AG20443 (cell line): ENCODE results near the gene SLC16A8.
"Not testable (repeated sequence)": the region's sequence is repeated elsewhere in the genome, so short reads cannot be mapped to it uniquely, and the experiment has no call there.

Experiments used
- DNase-seq: peaks from one replicate; pipeline ENCODE4 v3.0.0; 2012; ENCODE audit warnings: low spot score, mixed read lengths

SLC16A8 gene

DNA sequence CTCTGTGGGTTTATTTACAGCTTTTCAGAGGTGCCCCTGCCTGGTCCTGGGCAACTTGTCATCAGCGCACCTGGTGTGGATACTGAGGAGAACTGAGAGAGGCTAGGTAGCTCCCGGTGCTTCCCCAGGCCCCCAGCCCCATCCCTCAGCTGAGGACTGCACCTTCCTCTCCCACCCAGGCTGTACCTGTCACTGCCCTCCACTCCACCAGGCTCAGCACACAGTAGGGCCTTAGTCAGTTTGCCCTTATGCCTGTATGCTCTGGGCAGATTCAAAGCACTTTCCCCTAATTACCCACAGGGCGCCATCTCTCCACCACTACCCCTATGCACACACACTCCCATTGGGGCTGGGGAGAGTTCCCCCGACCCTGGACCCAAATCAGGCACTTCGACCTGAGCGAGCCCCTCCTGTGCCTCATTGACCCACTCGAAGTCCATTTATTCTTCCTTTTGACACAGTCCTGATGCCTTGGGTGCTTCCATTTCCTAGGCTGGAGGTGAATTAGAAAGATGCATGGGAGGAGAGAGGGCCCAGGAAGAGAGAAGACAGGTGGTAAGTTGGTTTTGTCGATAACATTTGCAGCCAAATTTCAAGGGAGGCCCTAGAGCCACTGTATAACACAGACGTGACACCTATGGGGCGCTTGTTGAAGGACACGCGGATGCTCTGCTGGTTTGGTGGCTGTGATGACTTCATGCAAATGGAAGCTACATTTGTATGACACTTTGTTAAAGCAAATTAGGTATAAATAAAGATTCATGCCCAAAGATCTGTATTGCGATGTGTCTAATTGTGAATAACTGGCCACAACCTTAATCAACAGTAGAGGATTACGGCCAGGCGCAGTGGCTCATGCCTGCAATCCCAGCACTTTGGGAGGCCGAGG is 40.6 kb downstream of the SLC16A8 start:
- DNase-seq = no peak

- DNase-seq = no peak
Measured at GRCh38 chr22:38042488-38042790, 41.5 kb downstream of the SLC16A8 start.

- DNase-seq = no peak
Measured at GRCh38 chr22:38041760-38042487, 42.1 kb downstream of the SLC16A8 start.

GRCh38 chr22:38040953-38041759 is 42.8 kb downstream of the SLC16A8 start:
- DNase-seq = no peak

DNA sequence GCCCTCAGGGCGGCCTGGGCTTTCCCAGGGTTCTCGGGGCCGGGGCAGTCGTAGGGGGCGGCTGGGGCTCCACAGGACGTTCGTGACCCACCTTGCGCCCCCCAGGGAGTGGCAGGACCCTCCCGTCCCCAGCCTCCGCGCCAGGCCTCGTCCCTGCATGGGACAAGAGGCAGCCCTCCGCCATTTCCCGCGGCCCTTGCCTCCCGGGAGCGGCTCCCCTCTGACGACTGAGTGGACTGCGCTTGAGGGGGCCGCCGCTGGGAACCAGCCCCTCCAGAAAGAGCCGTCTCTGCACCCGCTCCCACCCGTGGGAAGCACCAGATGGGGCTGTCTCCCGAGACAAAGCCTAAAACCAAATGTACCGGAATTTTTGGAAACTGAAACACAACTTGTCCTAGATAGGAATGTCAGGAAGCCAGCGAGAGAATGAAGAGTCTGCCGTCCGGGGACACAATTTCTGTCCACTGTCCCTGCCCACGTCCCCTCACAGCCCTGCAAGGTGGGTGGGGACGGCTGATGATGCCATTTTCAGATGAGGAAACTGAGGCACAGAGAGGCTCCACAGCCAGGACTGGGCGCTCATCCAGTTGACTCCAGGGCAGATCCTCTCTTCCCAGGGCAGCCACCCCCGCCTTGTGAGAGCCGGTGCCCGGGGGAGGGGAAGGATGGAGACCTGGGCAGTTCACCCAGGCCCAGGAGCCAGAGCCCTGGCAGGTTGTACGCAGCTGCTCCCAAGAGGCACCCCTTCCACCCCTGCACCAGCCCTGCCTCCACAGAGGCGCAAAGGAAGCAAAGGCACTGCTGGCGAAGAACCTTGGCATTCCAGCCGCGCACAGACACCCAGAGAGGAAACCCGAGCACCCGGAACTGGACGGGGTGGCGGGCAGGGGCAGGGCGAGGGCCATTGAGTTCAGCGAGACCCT is 44.8 kb downstream of the SLC16A8 start:
- DNase-seq = no peak

DNA sequence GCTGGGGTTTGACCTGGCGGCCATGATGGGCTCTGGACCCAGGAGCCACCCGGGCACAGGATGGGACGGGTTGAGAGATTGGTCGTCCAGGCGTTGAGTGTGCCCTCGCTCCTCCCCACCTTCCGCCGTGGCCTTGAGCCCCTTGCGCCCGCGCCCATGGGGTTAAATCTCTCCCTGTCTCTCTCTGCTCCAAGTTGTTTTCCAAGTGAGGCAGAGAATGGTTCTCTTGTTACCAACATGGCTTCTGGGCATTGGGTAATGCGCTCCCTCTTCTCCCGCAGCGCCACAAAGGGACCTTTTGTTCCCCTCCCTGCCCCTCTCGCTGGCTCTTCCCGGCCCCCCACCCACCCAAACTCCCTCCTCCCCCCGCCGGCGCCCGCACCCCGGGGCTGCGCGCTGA is 45.6 kb downstream of the SLC16A8 start:
- DNase-seq = no peak

DNA sequence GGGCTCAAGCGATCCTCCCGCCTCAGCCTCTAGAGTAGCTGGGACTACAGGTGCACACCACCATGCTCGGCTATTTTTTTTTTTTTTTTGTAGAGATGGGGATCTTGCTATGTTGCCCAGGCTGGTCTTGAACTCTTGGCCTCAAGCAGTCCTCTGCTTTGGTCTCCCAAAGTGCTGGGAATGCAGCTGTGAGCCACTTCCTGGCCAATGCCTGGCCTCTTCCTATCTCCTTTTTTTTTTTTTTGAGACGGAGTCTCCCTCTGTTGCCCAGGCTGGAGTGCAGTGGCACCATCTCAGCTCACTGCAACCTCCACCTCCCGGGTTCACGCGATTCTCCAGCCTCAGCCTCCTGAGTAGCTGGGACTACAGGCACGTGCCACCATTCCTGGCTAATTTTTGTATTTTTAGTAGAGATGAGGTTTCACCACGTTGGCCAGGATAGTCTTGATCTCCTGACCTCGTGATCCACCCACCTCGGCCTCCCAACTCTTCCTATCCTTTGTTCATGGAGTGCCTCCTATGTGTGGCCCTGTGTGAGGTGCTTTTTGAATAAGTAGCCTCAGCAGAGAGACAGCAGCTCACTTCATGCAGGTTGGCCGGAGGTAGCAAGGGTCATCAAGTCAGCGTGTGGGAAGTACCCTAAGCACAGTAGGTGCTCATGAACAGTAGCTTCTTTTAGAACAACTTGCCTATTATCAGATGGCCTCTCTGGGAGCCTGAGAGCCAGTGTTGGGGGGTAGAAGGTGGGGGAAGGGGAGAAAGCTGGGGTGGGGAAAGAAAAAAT is 46.4 kb downstream of the SLC16A8 start:
- not testable (repeated sequence) for DNase-seq

GRCh38 chr22:38036392-38037062 is 47.5 kb downstream of the SLC16A8 start:
- DNase-seq = no peak

DNA sequence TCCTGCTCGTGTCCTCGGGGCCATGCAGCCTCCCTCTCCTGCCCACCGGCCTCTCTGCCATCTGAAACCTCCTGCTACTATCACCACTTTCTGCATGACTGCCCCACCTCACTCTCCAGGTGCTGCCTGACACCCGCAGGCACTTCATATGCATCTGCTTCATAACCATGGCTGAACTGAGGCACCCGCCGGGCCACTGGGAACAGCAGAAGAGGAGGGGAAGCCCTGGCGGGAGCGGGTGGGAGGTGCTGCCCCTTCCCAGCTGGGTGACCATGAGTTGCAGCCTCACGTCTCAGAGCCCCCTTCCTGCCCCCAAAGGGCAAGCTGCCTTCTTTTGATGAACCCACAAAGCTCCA is 48.5 kb downstream of the SLC16A8 start:
- no peak for DNase-seq

DNA sequence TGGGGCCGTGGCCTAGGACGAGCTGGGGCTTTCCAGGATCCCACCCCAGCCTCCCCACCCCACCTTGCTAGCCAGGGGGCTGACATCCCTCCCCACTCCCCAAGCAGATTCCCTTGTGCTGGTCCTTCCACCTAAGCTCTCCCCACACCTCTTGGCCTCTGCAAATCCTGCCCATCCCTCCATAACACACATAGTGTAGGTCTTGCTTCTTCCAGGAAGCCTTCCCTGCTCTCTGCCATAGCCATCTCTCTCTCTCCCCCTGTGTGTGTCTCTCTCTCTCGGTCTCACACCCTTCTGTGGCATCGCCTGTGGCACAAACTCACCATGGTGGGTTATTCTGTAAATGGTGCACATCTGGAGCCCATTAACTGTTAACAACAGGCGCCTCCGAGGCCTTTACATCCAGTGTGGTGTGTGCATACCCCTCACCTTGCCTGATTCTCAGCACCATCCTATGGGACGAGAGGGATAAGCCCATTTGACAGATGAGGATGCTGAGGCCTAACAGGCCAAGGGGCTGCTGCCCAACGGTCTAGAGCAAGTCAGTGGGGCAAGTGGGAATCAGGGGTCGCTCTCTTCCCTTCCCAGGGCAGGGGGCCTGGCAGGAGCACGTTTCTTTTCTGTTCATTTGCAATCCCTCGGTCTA is 49.0 kb downstream of the SLC16A8 start:
- DNase-seq = no peak

GRCh38 chr22:38034278-38034882 is 49.6 kb downstream of the SLC16A8 start:
- DNase-seq = peak; percentile 94

- no peak for DNase-seq
Measured at GRCh38 chr22:38033522-38034277, 50.3 kb downstream of the SLC16A8 start.

- DNase-seq = peak; percentile 62
Measured at GRCh38 chr22:38032681-38033521, 51.1 kb downstream of the SLC16A8 start.

DNA sequence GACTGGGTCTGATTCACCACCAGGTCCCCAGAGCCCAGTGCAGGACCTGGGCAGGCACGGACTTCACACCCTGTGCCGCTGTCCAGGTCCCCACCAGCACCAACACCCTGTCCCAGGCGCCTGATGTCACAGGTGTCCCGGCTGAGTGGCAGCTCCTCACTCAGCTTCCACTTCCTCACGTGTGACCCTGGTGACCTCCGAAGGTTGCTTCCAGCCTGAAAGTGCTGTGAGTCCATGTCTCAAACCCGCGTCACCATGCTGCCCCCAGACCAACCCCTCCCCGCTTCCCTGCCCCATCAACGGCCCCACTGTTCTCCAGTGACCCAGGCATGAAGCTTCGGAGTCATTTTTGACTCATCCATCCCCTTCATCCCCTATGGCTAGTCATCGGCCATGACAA is 52.5 kb downstream of the SLC16A8 start:
- no peak for DNase-seq

DNA sequence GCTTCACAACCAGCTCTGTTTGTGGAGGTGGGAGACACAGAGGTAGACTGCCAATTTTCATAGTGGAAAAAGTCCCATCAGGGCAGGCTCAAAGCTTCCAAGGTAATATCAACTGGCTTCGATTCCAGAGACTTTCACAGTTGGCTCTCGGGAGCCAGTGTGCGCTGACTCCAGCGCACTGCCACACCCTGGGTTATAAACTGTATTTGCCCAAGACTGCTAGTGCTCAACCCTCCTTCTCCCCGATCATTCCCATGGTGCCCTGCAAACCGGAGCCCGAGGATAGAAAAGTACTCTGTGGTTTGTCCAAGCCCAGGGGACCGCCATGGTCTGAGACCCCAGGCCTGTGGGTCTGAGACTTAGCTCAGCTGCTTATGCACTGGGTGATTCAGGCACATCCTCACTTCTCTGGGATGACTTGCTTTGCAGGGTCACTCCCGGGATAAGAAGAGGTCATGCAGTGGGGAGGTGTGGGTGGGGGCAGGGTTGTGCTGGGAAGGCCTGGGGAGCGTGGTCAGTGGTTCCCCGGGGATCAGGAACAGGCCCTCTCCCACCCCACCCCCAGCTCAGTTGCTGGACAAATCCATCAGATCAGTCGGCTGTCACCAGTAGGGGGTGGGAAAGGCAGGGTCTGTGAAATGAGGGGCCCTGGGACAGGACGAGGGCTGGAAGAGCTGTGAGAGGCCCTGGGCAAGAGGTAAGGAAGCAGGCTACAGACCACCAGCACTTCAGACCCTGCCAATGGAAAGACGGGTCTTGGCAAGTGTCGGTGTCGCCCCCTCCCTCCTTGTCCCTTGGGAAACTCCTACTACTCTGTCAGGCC is 53.5 kb downstream of the SLC16A8 start:
- DNase-seq = no peak

- DNase-seq = no peak
Measured at GRCh38 chr22:38029901-38030300, 54.1 kb downstream of the SLC16A8 start.

- DNase-seq = no peak
Measured at GRCh38 chr22:38029370-38029769, 54.6 kb downstream of the SLC16A8 start.
